MCF 10A (cell line): ENCODE measurements around the gene HP1BP3. TPM values are rescaled to one million over a fixed set of nuclear protein-coding genes. Genes with fewer than 3 reads are reported as not detected.

Experiments used
- BruUV-seq: library from RNA; stranded (reverse); fragments of 400-500 nt; replicated peaks from 2 replicates; lab custom pipeline; 2021; lab: Mats Ljungman, UMichigan
- CTCF ChIA-PET: fragments of 300-600 bp; sonication (Branson Sonifier 250); formaldehyde crosslinking; extraction: SDS; loops from one replicate; lab custom pipeline; 2021; ENCODE audit warnings: antibody characterized with exemption, inconsistent platforms; lab: Yijun Ruan, JAX
- POLR2A ChIA-PET: fragments of 300-600, 350-650 bp; sonication (Branson Sonifier 250); formaldehyde crosslinking; extraction: SDS; loops from one replicate; lab custom pipeline; 2020; ENCODE audit warnings: antibody characterized with exemption, inconsistent platforms; lab: Yijun Ruan, JAX
- DNase-seq: peaks from one replicate; pipeline ENCODE4 v3.0.0-alpha.2; 2018; ENCODE audit not compliant: unreplicated experiment
- H3K27ac Mint-ChIP-seq: one replicate; pipeline ENCODE4 v1.8.0; 2022; ENCODE audit warnings: mild to moderate bottlenecking, low read depth, mixed read lengths; ENCODE audit not compliant: unreplicated experiment
- H3K27me3 Mint-ChIP-seq: one replicate; pipeline ENCODE4 v1.8.0; 2022; ENCODE audit warnings: mixed read lengths; ENCODE audit not compliant: insufficient read depth, unreplicated experiment
- H3K36me3 Mint-ChIP-seq: one replicate; pipeline ENCODE4 v1.8.0; 2022; ENCODE audit warnings: mild to moderate bottlenecking, moderate library complexity, mixed read lengths; ENCODE audit not compliant: insufficient read depth, unreplicated experiment
- H3K4me1 Mint-ChIP-seq: one replicate; pipeline ENCODE4 v1.8.0; 2022; ENCODE audit warnings: mixed read lengths; ENCODE audit not compliant: insufficient read depth, unreplicated experiment
- H3K4me3 Mint-ChIP-seq: one replicate; pipeline ENCODE4 v1.8.0; 2022; ENCODE audit warnings: mild to moderate bottlenecking, moderate library complexity, mixed read lengths; ENCODE audit not compliant: unreplicated experiment
- H3K9me3 Mint-ChIP-seq: one replicate; pipeline ENCODE4 v1.8.0; 2022; ENCODE audit warnings: mixed read lengths; ENCODE audit not compliant: unreplicated experiment
- intact Hi-C: fragments of 100-400 bp; cut with micrococcal nuclease; formaldehyde crosslinking; loops from 2 replicates; pipeline ENCODE4 v1.14.1; 2022
- total RNA-seq: library from RNA; stranded (reverse); gene quantifications from 2 replicates; pipeline ENCODE4 v1.2.3, GENCODE V29; 2022
- TF ChIP-seq, protein P1 (sequence below): fragments of 200-600 bp; IDR thresholded peaks from one replicate; pipeline ENCODE4 v1.8.0; 2022; ENCODE audit warnings: antibody characterized with exemption, mild to moderate bottlenecking; ENCODE audit not compliant: unreplicated experiment

Gene HP1BP3
- total RNA-seq, 1 experiment from 2014 or later, result 247 TPM

GRCh38 chr1:20717452-20718342, 69.4 kb downstream of the HP1BP3 start, which contains the start of gene KIF17:
Gene KIF17 (minus strand): TSS chr1:20718007. CDS start chr1:20717706, 301 bp downstream.
- ChIA-PET POLR2A (interaction anchor here (0.6 to 0.9 kb wide), 3 partner anchors 13 to 84 kb away, joined by 3 read pairs; no protein-coding TSS in a partner anchor), CTCF (no interaction called here)
- Mint-ChIP-seq H3K27ac (no peak within 1 kb of the TSS), H3K36me3 (no peaks in the 10 kb centered on the region), H3K27me3 (peaks cover 10% of the 10 kb centered on the region), H3K4me1 (no peaks in the 10 kb centered on the region), H3K4me3 (no peak within 1 kb of the TSS), H3K9me3 (no peaks in the 10 kb centered on the region)
- BruUV-seq, result no TSS peak
- TF ChIP-seq, protein P1, sequence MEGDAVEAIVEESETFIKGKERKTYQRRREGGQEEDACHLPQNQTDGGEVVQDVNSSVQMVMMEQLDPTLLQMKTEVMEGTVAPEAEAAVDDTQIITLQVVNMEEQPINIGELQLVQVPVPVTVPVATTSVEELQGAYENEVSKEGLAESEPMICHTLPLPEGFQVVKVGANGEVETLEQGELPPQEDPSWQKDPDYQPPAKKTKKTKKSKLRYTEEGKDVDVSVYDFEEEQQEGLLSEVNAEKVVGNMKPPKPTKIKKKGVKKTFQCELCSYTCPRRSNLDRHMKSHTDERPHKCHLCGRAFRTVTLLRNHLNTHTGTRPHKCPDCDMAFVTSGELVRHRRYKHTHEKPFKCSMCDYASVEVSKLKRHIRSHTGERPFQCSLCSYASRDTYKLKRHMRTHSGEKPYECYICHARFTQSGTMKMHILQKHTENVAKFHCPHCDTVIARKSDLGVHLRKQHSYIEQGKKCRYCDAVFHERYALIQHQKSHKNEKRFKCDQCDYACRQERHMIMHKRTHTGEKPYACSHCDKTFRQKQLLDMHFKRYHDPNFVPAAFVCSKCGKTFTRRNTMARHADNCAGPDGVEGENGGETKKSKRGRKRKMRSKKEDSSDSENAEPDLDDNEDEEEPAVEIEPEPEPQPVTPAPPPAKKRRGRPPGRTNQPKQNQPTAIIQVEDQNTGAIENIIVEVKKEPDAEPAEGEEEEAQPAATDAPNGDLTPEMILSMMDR, result no peak
- intact Hi-C loops, result no loop called here
- DNase-seq, result no peak

- BruUV-seq, result no TSS peak
- Mint-ChIP-seq H3K9me3 (no peaks in the 10 kb centered on the region), H3K27ac (no peak overlapping the region), H3K4me3 (no peak overlapping the region), H3K27me3 (peaks cover 10% of the 10 kb centered on the region), H3K4me1 (no peaks in the 10 kb centered on the region), H3K36me3 (no peaks in the 10 kb centered on the region)
- intact Hi-C loops, result no loop called here
- POLR2A ChIA-PET, result interaction anchor here (0.7 kb wide), 1 partner anchor 18 kb away, joined by 3 read pairs; no protein-coding TSS in a partner anchor
- TF ChIP-seq, protein P1, result no peak
- CTCF ChIA-PET, result interaction anchor here (1.5 to 1.6 kb wide), 2 partner anchors 19 to 480 kb away, joined by 5 read pairs; no protein-coding TSS in a partner anchor
- no peak for DNase-seq
Observed at GRCh38 chr1:20716232-20716631, 70.9 kb downstream of the HP1BP3 start.

DNA sequence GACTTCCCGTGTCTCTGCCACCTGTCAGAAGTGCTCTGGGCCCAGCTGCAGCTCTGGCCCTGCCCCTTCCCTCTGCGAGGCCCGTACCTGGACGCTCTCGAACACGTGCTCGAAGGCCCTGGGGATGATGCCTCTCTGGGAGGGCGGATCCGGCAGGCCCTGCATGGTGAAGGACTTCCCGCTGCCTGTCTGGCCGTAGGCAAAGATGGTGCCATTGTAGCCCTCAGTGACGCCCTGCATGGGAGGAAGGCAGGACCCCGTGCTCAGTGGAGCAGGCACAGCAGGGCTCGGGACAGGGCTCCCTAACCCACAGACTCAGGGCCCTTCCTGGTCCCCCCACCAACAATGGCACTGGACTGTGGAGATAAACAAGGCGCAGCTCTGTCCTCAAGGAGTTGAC, 71.7 kb downstream of the HP1BP3 start:
- POLR2A ChIA-PET, result no interaction called here
- Mint-ChIP-seq H3K27me3 (peaks cover 10% of the 10 kb centered on the region), H3K27ac (no peak overlapping the region), H3K9me3 (no peaks in the 10 kb centered on the region), H3K36me3 (no peaks in the 10 kb centered on the region), H3K4me1 (no peaks in the 10 kb centered on the region), H3K4me3 (no peak overlapping the region)
- no TSS peak for BruUV-seq
- intact Hi-C loops, result no loop called here
- TF ChIP-seq, protein P1, result no peak
- DNase-seq, result no peak
- CTCF ChIA-PET, result interaction anchor here (1.5 to 1.6 kb wide), 2 partner anchors 18 to 480 kb away, joined by 5 read pairs; no protein-coding TSS in a partner anchor

GRCh38 chr1:20713440-20713839, 73.7 kb downstream of the HP1BP3 start:
- no peak overlapping the region for H3K27ac Mint-ChIP-seq
- TF ChIP-seq, protein P1, result no peak
- H3K4me3 Mint-ChIP-seq, result no peak overlapping the region
- CTCF ChIA-PET, result interaction anchor here (0.8 kb wide), 1 partner anchor 16 kb away, joined by 3 read pairs; no protein-coding TSS in a partner anchor
- intact Hi-C loops, result no loop called here
- BruUV-seq, result no TSS peak
- POLR2A ChIA-PET, result interaction anchor here (0.7 kb wide), 1 partner anchor 79 kb away, joined by 4 read pairs; no protein-coding TSS in a partner anchor
- H3K36me3 Mint-ChIP-seq, result no peaks in the 10 kb centered on the region
- H3K9me3 Mint-ChIP-seq, result no peaks in the 10 kb centered on the region
- no peaks in the 10 kb centered on the region for H3K4me1 Mint-ChIP-seq
- no peak for DNase-seq
- H3K27me3 Mint-ChIP-seq, result peaks cover 10% of the 10 kb centered on the region
